Measurements from ENCODE around the gene FGF21. TPM values are rescaled to one million over a fixed set of nuclear protein-coding genes. Genes with fewer than 3 reads are reported as not detected.

The FGF21 gene
- total and polyA plus RNA-seq, 2 donors (not counting 1 experiment from before 2014, with no cell fraction given), result not detected

- peaks cover 3% of the 10 kb centered on the region for H3K4me1 ChIP-seq (ENCODE audit: control insufficient read depth, extremely low read depth, insufficient read depth, low read length)
- no peak overlapping the region for H3K4me3 ChIP-seq (replicated peaks in 1 of 4; ENCODE audit: control extremely low read depth in 1 of 4, insufficient read depth in 1 of 4, low read depth in 3 of 4, low read length in 4 of 4)
- H3K27ac ChIP-seq (ENCODE audit: insufficient read depth, low read length), result no peak overlapping the region
- H3K9me3 ChIP-seq (ENCODE audit: control insufficient read depth, insufficient read depth, low read depth, low read length), result no peaks in the 10 kb centered on the region
- TF ChIP-seq, protein P1, sequence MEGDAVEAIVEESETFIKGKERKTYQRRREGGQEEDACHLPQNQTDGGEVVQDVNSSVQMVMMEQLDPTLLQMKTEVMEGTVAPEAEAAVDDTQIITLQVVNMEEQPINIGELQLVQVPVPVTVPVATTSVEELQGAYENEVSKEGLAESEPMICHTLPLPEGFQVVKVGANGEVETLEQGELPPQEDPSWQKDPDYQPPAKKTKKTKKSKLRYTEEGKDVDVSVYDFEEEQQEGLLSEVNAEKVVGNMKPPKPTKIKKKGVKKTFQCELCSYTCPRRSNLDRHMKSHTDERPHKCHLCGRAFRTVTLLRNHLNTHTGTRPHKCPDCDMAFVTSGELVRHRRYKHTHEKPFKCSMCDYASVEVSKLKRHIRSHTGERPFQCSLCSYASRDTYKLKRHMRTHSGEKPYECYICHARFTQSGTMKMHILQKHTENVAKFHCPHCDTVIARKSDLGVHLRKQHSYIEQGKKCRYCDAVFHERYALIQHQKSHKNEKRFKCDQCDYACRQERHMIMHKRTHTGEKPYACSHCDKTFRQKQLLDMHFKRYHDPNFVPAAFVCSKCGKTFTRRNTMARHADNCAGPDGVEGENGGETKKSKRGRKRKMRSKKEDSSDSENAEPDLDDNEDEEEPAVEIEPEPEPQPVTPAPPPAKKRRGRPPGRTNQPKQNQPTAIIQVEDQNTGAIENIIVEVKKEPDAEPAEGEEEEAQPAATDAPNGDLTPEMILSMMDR (conservative IDR thresholded peaks at IDR 0.05 in 1 of 2, IDR thresholded peaks at IDR 0.05 in 1 of 2; ENCODE audit: low read depth in 1 of 2, low read length in 2 of 2), result no peak
- TF ChIP-seq EZH2 (IDR thresholded peaks at IDR 0.05; ENCODE audit: low read length, missing control alignments), result no peak
- H2AFZ ChIP-seq (ENCODE audit: low read length), result no peak overlapping the region
- H4K20me1 ChIP-seq (ENCODE audit: control insufficient read depth, extremely low read depth, insufficient read depth, low read length), result no peaks in the 10 kb centered on the region
- H3K36me3 ChIP-seq (ENCODE audit: control insufficient read depth, insufficient read depth, low read length), result peaks cover 1% of the 10 kb centered on the region
- no peaks in the 10 kb centered on the region for H3K27me3 ChIP-seq (ENCODE audit: control insufficient read depth, insufficient read depth, low read length)
- no peak for DNase-seq (ENCODE audit: low read depth in 2 of 2)
- H3K9ac ChIP-seq (ENCODE audit: insufficient read depth, low read length), result no peak overlapping the region
- H3K79me2 ChIP-seq (ENCODE audit: control insufficient read depth, insufficient read depth, low read length), result no peaks in the 10 kb centered on the region
- no peak overlapping the region for H3K4me2 ChIP-seq (ENCODE audit: extremely low read depth, insufficient read depth, low read length)
These were observed 41.8 kb downstream of the FGF21 start for GRCh38 chr19:48797103-48797502.

DNA sequence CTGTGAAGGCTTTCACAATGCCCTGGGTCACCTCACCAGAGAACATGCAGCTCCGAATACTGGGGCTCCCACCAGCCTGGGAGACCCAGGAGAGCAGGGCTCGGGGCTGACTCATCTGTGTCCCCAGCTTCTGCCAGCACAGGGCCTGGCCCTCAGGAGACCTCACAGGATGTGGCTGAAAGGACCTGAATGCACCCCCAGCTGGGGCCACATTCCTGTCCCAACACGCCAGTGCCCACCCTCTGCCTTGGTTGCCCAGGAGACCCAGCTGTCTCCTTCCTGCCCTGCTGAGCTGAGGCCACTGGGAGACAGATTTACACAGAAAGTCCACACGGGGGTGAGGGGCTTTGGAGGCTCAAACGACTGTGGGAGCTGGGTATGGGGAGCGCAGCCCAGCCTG, 43.6 kb downstream of the FGF21 start:
- H3K4me2 ChIP-seq (ENCODE audit: extremely low read depth, insufficient read depth, low read length), result no peak overlapping the region

DNA sequence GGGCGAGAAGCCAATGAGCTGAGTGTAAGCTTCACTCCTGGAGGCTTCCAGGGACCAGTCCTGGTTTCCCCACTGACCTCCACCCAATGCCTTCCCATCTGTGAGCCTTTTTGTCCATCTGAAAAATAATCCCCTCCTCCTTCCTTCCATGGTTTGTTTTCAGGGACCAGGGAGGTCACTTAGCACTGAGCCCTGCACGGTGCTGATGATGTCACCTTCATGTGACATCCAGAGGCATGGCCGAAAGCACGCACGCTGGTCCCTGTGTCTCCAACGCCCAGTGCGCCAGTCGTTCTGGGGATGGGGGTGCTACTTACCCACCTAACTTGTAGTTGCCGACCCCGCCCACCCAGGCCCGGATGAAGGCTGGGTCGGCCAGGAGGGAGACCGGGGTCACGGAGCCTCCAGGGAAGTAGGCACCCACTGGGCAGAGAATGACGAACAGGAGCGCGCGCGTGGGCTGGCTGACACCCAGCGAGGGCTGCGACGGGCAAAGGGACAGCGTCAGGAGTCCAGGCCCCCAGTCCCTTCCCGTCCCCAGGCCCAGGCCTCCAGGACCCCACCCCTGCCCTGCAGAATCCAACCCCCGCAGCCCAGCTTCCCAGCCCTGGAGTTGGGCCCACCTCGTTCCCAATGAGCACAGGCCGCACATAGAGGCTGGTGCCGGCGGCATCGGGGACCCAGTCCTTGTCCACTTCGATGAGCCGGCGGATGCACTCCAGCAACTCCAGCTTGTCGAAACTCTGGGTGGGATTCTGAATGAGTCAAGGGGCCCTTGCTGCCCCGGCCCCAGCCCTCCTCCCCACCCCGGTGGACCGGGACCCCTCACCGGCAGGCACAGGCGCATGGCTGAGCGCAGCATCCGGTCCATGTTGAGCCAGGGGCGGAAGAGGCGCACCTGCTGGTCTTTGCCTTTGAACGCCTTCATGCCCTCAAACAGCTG, 44.3 kb downstream of the FGF21 start:
- H4K20me1 ChIP-seq (ENCODE audit: control insufficient read depth, extremely low read depth, insufficient read depth, low read length), result no peaks in the 10 kb centered on the region

More for the DNA sequence above, 43.6 kb downstream of the FGF21 start:
- no peak for TF ChIP-seq EZH2 (IDR thresholded peaks at IDR 0.05; ENCODE audit: low read length, missing control alignments)
- TF ChIP-seq, protein P1 (conservative IDR thresholded peaks at IDR 0.05 in 1 of 2, IDR thresholded peaks at IDR 0.05 in 1 of 2; ENCODE audit: low read depth in 1 of 2, low read length in 2 of 2), result no peak
- H3K9ac ChIP-seq (ENCODE audit: insufficient read depth, low read length), result no peak overlapping the region
- peak in 1 of 2 donors; percentile 44 for DNase-seq (ENCODE audit: low read depth in 2 of 2)
- no peak overlapping the region for H2AFZ ChIP-seq (ENCODE audit: low read length)
- no peaks in the 10 kb centered on the region for H4K20me1 ChIP-seq (ENCODE audit: control insufficient read depth, extremely low read depth, insufficient read depth, low read length)
- H3K27me3 ChIP-seq (ENCODE audit: control insufficient read depth, insufficient read depth, low read length), result no peaks in the 10 kb centered on the region
- peaks cover 3% of the 10 kb centered on the region for H3K4me1 ChIP-seq (ENCODE audit: control insufficient read depth, extremely low read depth, insufficient read depth, low read length)
- no peak overlapping the region for H3K4me3 ChIP-seq (replicated peaks in 1 of 4; ENCODE audit: control extremely low read depth in 1 of 4, insufficient read depth in 1 of 4, low read depth in 3 of 4, low read length in 4 of 4)
- H3K9me3 ChIP-seq (ENCODE audit: control insufficient read depth, insufficient read depth, low read depth, low read length), result no peaks in the 10 kb centered on the region
- H3K79me2 ChIP-seq (ENCODE audit: control insufficient read depth, insufficient read depth, low read length), result no peaks in the 10 kb centered on the region
- H3K36me3 ChIP-seq (ENCODE audit: control insufficient read depth, insufficient read depth, low read length), result peaks cover 1% of the 10 kb centered on the region
- H3K27ac ChIP-seq (ENCODE audit: insufficient read depth, low read length), result no peak overlapping the region

More for the DNA sequence above, 44.3 kb downstream of the FGF21 start:
- no peak for DNase-seq (ENCODE audit: low read depth in 2 of 2)
- no peaks in the 10 kb centered on the region for H3K27me3 ChIP-seq (ENCODE audit: control insufficient read depth, insufficient read depth, low read length)
- no peak overlapping the region for H2AFZ ChIP-seq (ENCODE audit: low read length)
- no peak overlapping the region for H3K9ac ChIP-seq (ENCODE audit: insufficient read depth, low read length)
- H3K27ac ChIP-seq (ENCODE audit: insufficient read depth, low read length), result no peak overlapping the region
- peaks cover 1% of the 10 kb centered on the region for H3K36me3 ChIP-seq (ENCODE audit: control insufficient read depth, insufficient read depth, low read length)
- no peaks in the 10 kb centered on the region for H3K9me3 ChIP-seq (ENCODE audit: control insufficient read depth, insufficient read depth, low read depth, low read length)
- H3K4me3 ChIP-seq (replicated peaks in 1 of 4; ENCODE audit: control extremely low read depth in 1 of 4, insufficient read depth in 1 of 4, low read depth in 3 of 4, low read length in 4 of 4), result no peak overlapping the region
- H3K4me1 ChIP-seq (ENCODE audit: control insufficient read depth, extremely low read depth, insufficient read depth, low read length), result peaks cover 3% of the 10 kb centered on the region
- no peaks in the 10 kb centered on the region for H3K79me2 ChIP-seq (ENCODE audit: control insufficient read depth, insufficient read depth, low read length)
- no peak for TF ChIP-seq EZH2 (IDR thresholded peaks at IDR 0.05; ENCODE audit: low read length, missing control alignments)
- TF ChIP-seq, protein P1 (conservative IDR thresholded peaks at IDR 0.05 in 1 of 2, IDR thresholded peaks at IDR 0.05 in 1 of 2; ENCODE audit: low read depth in 1 of 2, low read length in 2 of 2), result no peak
- H3K4me2 ChIP-seq (ENCODE audit: extremely low read depth, insufficient read depth, low read length), result no peak overlapping the region
